Thoracic aorta endothelial cell (primary cell): ENCODE measurements around the gene GPATCH8. TPM values are rescaled to one million over a fixed set of nuclear protein-coding genes. Genes with fewer than 3 reads are reported as not detected.

Experiments
- small RNA-seq: library from RNA; depleted of rRNA; stranded (forward); fragments of <200 nt; gene quantifications from one replicate; pipeline ENCODE3, GENCODE V24; 2012
- total RNA-seq: library from RNA; depleted of rRNA; stranded (reverse); fragments of >200 nt; gene quantifications from 2 replicates; pipeline ENCODE4 v1.2.3, GENCODE V29; 2012

GPATCH8 gene
- total RNA-seq: 28.7 and 37.5 TPM in 2 replicates

GRCh38 chr17:44503147-44504029 is at the start of gene GPATCH8:
Gene GPATCH8, minus strand, starts transcription at chr17:44503406. Its CDS starts 36 bp downstream, at chr17:44503370.

GRCh38 chr17:44389281-44389680 is 113.9 kb downstream of the GPATCH8 start, which contains the start of gene ITGA2B:
Gene ITGA2B, minus strand, starts transcription at chr17:44389649. Its CDS starts 176 bp downstream, at chr17:44389473.

GRCh38 chr17:44363613-44364159 is 139.5 kb downstream of the GPATCH8 start, which contains the start of gene FAM171A2:
Gene FAM171A2, minus strand, starts transcription at chr17:44363853. Its CDS starts 139 bp downstream, at chr17:44363714.

Small RNA genes lying within 50 kb of the gene (small RNA-seq; reads per million reads assigned to genes)
- gene RN7SL258P: not detected

Other genes starting within 250 kb of the GPATCH8 start
- gene SLC4A1, start 235.3 kb downstream of the GPATCH8 start, total RNA-seq: not detected in 2 replicates
- not detected in 2 replicates for gene RUNDC3A, start 194.8 kb downstream of the GPATCH8 start, total RNA-seq
- 70.9 and 84.0 TPM in 2 replicates for gene SLC25A39, start 178.6 kb downstream of the GPATCH8 start, total RNA-seq
- gene GRN, start 158.1 kb downstream of the GPATCH8 start, total RNA-seq: 153 and 193 TPM in 2 replicates
- gene FAM171A2, start 139.6 kb downstream of the GPATCH8 start, total RNA-seq: 3.8 and 5.2 TPM in 2 replicates
- gene ITGA2B, start 113.8 kb downstream of the GPATCH8 start, total RNA-seq: 0.22 TPM in 1 of 2 replicates, not detected in the other
- gene FZD2, start 54.1 kb upstream of the GPATCH8 start, total RNA-seq: 0.66 and 1.2 TPM in 2 replicates
- 0.07 TPM in 1 of 2 replicates, not detected in the other for gene MEIOC, start 153.1 kb upstream of the GPATCH8 start, total RNA-seq
- gene CCDC43, start 186.4 kb upstream of the GPATCH8 start, total RNA-seq: 49.9 and 51.9 TPM in 2 replicates
- 9.2 and 14.9 TPM in 2 replicates for gene DBF4B, start 205.3 kb upstream of the GPATCH8 start, total RNA-seq